Measurements from ENCODE around the gene CNNM4.

Gene CNNM4

DNA sequence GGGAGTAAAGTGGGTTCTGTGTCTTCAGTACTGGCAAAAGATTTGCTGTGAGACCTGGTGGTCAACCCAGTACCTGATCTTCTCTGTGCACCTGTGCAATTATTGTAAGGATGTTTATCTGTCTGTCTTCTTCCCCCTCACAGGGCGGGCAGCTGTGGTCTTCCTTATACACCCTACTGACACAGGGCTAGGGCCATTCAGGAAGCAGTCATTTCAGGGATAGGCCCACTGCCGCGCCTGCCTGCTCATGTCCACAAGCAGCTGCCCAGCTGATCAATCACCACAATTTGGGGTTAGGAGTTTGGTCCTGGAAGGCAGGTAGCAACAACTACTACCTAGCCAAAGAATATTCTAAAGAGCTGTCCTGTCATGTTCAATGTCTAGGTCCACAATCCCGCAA is 1.2 kb upstream of the CNNM4 start:
- DNase-seq (ENCODE audit: low read depth), result no peak

- no peak for DNase-seq (ENCODE audit: low read depth)
These were observed 507 bp downstream of the CNNM4 start for GRCh38 chr2:96760986-96761832.

DNA sequence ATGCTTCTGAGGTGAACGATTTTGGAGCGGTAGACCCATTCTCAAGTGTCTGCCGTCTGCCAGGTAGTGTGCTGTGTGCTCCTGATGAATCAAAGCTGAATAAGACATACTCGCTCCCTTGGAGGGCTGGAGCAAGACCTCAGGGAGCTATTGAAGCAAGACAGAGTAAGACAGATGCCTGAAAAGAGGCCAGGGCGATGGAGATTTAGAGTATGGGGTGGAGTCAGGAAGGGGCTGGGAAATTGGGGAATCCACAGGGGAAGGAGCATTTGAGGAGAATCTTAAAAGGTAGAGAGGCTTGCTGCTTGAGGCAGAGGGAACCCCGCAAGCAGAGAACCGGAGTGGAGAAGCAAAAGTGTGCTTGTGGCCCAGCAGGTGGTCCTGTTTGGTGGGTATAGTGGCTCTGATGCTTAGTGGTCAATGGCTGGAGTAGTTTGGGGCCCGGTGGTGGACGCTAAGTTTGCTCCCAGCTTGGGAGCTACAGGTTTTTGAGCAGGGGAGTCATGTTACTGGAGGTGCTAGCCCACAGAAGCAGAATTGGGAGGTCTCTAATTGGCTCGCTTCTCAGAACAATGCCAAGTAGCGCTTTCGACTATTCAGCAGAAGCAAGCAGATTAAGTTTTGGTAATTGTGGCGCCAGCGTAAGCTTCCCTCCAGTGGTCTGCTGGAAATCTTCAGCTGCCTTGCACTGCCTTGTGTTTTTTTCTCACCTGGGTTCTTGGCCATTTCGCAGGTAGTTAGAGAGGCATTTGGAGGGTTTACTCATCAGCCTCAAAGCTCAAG is 2.0 kb downstream of the CNNM4 start:
- DNase-seq (ENCODE audit: low read depth), result no peak

DNA sequence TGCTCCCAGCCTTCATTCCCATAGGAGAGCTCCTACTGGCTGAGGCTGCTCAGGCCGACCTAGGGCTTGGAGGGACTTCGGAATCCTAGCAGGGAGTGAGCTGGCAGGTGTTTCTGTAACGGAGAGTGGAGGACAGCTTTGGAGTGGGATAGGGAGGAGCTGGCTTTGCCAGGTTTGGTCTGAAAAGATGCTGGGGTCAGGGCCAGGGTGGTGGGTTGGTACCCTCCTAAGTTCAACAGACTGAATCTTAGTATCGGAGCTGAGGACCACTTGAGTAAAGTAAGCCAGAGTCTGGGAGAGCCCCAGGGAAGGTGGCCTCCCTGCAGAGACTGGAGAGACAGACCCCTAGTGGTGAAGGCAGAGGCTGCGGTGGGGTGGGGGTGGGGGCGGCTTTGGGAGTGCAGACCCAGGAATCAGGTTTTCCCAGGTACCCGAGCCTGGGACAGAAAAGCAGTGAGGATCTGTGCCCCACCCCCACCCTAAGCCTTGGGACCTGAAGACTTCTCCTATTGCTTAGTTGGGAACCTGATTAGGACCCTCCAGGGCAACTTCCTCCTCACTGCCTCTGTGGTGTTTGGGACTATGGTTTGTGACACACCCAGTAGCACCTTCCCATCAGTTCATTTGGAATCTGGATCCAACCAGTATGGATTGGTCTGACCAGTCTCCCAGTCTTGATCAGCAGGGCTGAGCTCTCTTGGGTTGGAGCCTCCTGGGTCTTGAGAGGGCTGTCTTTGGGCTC is 3.0 kb downstream of the CNNM4 start:
- DNase-seq (ENCODE audit: low read depth), result no peak

- no peak for DNase-seq (ENCODE audit: low read depth)
These were observed 3.5 kb downstream of the CNNM4 start for GRCh38 chr2:96764253-96764637.

DNA sequence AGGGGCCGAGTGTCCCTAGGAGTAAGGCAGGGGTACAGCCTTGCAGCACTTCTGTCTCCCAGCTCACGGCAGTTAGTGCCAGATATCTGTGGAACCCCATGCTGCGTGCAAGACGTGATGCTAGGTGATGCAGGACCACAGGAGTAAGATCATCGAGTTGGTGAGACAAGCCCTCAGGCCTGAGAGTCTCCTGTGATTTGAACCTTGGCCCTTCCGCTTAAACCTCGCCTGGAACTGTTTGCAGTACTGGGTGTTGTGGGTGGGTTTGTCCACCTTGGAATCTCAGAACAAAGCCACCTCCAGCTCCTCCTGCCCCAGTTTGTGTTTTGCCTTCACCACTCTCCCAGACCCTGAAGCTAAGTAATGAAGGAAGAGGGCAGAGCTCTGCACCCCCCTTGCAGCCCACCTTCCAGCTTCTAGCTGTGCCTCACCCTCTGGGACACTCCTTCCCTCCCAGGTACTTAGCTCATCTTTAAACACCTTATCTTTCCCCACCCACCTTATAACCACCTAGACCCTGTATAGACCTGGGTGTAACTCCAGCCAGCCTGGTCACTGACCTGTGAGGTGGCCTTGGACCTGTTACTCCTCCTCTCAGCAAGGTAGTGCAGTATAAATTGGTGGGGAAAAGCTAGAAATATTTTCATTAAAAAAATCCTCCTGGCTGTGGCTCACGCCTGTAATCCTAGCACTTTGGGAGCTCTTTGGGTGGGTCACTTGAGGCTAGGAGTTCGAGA is 6.6 kb downstream of the CNNM4 start:
- DNase-seq (ENCODE audit: low read depth), result no peak

GRCh38 chr2:96768083-96768561 is 7.4 kb downstream of the CNNM4 start:
- no peak for DNase-seq (ENCODE audit: low read depth)

DNA sequence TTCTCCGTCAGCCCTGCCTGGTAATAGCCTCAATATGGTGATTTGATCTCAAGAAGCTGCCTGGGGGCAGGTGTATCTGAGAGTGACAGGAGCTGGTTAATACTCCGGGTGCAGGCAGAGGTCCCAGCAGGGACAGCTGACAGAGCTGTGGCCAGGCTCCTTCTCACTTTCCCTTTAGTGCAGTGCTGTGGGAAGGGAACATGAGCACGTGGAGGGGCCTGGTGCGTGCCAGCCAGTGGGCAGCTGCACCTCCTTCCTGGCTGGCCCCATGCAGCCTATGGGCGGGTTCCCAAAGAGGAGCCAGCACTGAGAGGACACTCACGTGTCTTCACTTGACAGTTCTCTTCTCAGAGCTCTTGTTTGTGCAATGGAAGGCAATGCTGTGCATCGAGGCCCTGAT is 9.1 kb downstream of the CNNM4 start:
- DNase-seq (ENCODE audit: low read depth), result no peak

DNA sequence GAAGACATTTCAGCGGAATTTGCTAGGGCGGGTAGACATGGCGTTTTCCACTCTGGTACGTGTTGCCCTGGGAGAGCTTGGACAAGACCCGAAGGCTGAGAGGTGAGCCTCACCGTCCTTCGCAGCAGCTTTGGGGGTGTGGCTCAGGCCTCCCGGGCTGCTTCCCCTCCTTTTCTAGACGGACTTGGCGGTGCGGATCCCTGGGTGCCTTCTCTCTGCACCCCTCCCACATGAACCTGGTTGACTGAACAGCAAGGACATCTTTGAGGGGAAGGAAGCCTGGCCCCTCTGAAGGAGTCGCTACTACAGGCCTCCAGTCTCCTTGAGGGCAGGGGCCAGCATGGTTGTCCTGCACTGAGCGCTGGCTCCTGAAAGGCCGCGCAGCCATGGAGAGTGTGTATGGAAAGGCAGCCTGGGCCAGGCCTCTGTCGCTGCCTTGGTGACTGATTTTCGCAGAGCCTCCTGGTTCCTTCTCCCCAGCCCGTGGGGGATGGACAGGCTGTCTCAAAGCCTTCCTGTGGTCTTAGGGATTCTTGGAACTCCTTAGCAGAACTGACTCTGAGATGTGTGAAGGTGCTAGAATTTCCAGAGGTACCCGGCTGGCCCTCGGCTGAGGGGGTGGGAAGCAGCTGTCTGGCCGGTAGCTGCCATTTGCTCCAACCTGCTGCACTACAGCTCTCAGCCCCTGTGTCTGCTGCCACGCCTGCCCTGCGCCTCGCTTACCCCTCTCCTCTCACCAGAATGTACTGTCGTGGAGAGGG is 9.9 kb downstream of the CNNM4 start:
- DNase-seq (ENCODE audit: low read depth), result no peak

DNA sequence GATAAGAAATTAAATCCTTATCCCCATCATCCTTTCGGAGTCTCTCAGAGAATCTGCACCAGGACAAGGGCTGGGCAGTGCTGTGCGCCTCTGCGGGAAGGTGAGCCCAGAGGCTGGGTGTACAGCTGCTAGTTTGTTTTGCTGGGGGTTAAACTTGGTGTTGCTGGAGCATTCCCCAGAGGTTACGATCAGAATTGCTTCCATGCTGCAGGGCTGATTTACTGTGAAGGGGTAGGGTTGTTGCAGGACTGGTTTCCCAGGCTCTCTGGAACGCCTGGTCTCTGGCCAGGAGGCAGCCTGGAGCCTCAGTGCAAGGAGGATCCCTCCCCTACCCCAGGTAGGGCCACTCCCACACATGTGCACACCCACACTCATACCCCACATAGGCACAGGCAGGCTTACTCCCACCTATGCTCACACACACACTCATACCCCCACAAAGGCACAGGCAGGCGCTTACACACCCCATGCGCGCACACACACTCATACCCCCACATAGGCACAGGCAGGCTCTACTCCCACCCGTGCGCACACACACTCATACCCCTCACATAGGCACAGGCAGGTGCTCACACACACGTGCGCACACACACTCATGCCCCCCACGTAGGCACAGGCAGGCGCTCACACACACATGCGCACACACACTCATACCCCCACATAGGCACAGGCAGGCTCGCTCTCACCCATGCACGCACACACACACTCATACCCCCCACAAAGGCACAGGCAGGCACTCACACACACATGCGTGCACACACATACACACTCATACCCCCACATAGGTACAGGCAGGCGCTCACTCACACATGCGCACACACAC is 11.3 kb downstream of the CNNM4 start:
- DNase-seq (ENCODE audit: low read depth), result no peak

- no peak for DNase-seq (ENCODE audit: low read depth)
These were observed 12.4 kb downstream of the CNNM4 start for GRCh38 chr2:96772903-96773671.

GRCh38 chr2:96773922-96774321 is 13.2 kb downstream of the CNNM4 start:
- DNase-seq (ENCODE audit: low read depth), result no peak

DNA sequence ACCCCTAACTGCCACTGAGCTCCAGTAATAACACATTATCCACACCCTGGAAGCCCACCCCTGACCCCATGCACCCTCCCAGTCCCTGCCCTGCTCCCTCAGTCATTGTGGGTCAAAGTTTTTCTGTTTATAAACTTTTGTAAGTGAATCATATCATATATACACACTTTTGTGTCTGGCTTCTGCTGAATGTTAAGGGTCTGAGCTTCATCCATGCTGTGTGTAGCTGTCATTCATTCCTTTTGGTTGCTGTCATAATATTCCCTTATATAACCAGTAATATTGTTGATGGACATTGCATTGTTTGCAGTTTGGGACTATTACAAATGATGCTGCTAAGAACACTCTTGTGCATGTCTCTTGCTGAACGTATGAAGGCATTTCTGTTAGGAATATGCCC is 14.5 kb downstream of the CNNM4 start:
- DNase-seq (ENCODE audit: low read depth), result no peak

DNA sequence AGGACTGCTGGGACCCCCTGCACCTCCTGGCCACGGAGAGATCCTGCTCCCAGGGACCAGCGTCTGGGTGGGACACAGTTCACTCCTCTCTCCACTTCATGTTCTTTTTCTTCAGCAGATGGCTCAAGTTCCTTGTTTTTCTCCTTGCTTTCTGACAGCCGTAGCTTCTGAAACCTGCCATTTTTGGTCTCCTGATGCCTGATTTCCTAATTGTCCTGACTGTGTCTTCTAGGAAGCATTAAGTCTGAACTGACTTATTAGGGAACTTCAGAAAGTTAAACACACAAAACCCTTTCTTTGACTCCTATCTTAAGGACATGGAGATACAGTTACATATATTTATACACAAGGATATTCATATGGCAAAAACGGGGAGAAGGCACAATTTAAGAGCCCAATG is 22.7 kb downstream of the CNNM4 start:
- no peak for DNase-seq (ENCODE audit: low read depth)

DNA sequence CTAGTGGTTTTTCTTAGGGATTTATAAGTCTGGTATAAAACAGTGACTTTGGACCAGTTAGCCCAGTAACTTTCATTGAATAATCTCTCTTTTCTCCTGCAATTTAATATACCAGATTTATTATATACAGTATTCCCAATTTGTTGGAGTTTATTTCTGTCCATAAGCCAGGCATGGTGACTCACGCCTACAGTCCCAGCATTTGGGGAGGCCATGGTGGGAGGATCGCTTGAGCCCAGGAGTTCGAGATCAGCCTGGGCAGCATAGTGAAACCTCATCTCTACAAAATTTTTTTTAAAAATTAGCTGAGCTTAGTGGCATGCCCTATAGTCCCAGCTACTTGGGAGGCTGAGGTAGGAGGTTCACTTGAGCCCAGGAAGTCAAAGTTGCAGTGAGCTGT is 26.7 kb downstream of the CNNM4 start:
- no peak for DNase-seq (ENCODE audit: low read depth)

GRCh38 chr2:96788442-96789244 is 27.9 kb downstream of the CNNM4 start:
- DNase-seq (ENCODE audit: low read depth), result no peak

DNA sequence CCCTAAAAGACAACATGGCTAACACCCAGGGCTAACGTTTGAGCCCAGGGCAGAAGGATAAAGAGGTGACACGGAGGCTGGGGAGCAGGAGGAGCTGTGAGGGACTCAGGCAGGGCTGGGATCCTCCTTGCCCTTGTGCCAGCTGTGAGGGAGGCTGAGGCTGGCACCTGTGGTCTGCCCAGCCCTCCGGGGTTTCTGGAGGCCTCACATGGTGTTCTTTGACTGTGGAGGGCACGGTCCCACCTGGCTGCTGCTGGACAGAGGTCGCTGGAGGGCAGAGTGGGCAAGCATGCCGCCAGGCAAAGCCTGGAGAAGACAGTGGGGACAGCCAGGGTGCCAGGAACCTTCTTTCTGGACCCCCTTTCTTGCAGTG is 28.5 kb downstream of the CNNM4 start:
- DNase-seq (ENCODE audit: low read depth), result no peak

All from non-pigmented ciliary epithelial cell (primary cell).